Cardiac muscle cell (in vitro differentiated cells and primary cell): Measurements from ENCODE around the gene SFXN2. TPM values are rescaled to one million over a fixed set of nuclear protein-coding genes. Genes with fewer than 3 reads are reported as not detected.

ENCODE experiments used
- DNase-seq, 2 donors: peaks; one replicate each; pipeline versions ENCODE4 v3.0.0 to v3.0.0-alpha.2; 2010 to 2017; ENCODE audit warnings: low read depth in 1 of 2, low spot score in 1 of 2
- H3K27ac ChIP-seq: fragments of 200-600 bp; sonication (generic); 2 replicates; pipeline ENCODE4 v1.5.1; 2016
- H3K27me3 ChIP-seq: fragments of 200-600 bp; sonication (generic); 2 replicates; pipeline ENCODE4 v1.6.0; 2016; ENCODE audit warnings: control low read depth
- H3K36me3 ChIP-seq: fragments of 200-600 bp; sonication (generic); 2 replicates; pipeline ENCODE4 v1.5.1; 2016; ENCODE audit warnings: control low read depth
- H3K4me1 ChIP-seq: fragments of 200-600 bp; sonication (generic); 2 replicates; pipeline ENCODE4 v1.8.1; 2017; ENCODE audit warnings: low read depth, mild to moderate bottlenecking, mixed run types
- H3K4me3 ChIP-seq: fragments of 200-600 bp; sonication (generic); 2 replicates; pipeline ENCODE4 v1.5.1; 2016; ENCODE audit warnings: mild to moderate bottlenecking
- H3K9me3 ChIP-seq: fragments of 200-600 bp; sonication (generic); 2 replicates; pipeline ENCODE4 v1.5.1; 2017; ENCODE audit warnings: low read depth, mild to moderate bottlenecking, control low read depth
- polyA plus RNA-seq: library from polyadenylated mRNA; unstranded; fragments of >200 nt; fragmentation: Nextera tagmentation; extraction: Ambion mirVana; gene quantifications from 2 replicates; pipeline ENCODE4 v1.2.1, GENCODE V29; 2016
- total RNA-seq: library from RNA; depleted of rRNA; stranded (reverse); fragments of >200 nt; gene quantifications from 2 replicates; pipeline ENCODE4 v1.2.3, GENCODE V29; 2016
- TF ChIP-seq, protein P1 (sequence below): IDR thresholded peaks from 2 replicates; pipeline ENCODE4 v1.5.1; 2012; ENCODE audit warnings: low read depth, mild to moderate bottlenecking, low read length

The SFXN2 gene
- total and polyA plus RNA-seq, 2 experiments from 2014 or later, result 14.2 to 18.6 TPM

DNA sequence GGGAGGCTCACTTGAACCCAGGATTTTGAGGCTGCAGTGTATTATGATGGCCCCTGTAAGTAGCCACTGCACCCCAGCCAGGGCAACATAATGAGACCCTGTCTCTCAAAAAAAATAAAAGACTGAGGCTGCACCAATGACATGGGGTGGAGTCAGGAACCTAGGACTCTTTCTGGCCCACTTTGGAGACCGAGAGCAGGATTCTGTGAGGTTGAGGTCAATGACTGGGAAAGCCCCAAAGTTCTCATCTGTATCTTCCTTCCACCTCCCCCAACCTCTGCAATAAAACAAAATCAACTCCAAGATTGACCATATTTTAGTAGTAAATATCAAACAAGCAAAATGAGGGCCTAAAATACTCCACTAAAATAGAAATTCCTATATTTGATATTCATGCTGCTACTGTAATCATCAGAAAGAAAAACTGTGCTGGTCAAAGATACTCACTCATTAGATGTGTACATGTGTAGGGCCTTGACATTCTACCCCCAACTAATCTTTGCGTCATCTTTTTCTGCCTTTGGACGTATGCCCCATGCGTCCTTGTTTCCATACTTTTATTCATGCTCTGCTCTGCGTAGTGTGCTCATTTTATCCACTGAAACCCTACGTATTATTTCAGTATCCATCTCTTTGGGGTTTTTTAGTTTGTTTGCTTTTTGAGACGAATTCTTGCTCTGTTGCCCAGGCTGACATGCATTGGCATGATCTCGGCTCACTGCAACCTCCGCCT lies 53.2 kb downstream of the SFXN2 start:
- Histone ChIP-seq H3K36me3 (no peaks in the 10 kb centered on the region), H3K27me3 (no peaks in the 10 kb centered on the region), H3K4me3 (no peak overlapping the region), H3K9me3 (no peaks in the 10 kb centered on the region), H3K27ac (no peak overlapping the region), H3K4me1 (peaks cover 20% of the 10 kb centered on the region)
- TF ChIP-seq, protein P1, sequence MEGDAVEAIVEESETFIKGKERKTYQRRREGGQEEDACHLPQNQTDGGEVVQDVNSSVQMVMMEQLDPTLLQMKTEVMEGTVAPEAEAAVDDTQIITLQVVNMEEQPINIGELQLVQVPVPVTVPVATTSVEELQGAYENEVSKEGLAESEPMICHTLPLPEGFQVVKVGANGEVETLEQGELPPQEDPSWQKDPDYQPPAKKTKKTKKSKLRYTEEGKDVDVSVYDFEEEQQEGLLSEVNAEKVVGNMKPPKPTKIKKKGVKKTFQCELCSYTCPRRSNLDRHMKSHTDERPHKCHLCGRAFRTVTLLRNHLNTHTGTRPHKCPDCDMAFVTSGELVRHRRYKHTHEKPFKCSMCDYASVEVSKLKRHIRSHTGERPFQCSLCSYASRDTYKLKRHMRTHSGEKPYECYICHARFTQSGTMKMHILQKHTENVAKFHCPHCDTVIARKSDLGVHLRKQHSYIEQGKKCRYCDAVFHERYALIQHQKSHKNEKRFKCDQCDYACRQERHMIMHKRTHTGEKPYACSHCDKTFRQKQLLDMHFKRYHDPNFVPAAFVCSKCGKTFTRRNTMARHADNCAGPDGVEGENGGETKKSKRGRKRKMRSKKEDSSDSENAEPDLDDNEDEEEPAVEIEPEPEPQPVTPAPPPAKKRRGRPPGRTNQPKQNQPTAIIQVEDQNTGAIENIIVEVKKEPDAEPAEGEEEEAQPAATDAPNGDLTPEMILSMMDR, result no peak
- DNase-seq, result no peak

DNA sequence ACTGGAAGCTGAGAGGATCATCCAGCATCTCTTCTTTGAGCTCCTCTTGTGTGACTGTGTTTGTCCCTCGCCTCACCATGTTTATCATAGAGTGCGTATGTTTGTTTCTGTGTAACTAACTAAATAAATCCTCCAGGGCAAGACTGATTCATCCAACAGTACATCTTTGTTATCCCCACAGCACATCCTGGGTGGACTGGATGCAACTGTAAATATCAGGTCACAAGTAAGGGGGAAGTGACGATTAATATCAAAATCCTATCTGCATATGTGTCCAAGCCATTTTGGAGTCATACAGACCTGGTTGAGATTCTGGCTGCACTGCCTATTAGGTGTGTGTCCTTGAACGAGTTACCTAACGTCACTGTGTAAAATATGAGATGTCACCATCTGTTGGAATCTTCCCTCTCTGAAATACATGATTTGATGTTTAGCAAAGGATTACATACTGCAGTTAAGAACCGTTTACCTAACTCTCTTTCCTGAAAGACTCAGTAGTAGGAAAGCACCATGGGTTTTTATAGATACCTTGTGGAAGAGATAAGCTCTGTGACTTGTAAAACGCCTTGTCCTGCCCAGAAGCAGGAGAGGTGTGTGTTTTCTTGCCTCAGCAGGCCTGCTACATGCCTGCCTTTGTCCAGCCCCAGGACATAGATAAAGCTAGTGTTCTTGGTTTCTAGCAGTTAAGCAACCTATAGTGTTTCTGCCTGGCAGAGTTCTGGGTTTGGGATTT lies 55.1 kb downstream of the SFXN2 start:
- peak overlapping the region; percentile 68 for H3K27ac ChIP-seq

DNA sequence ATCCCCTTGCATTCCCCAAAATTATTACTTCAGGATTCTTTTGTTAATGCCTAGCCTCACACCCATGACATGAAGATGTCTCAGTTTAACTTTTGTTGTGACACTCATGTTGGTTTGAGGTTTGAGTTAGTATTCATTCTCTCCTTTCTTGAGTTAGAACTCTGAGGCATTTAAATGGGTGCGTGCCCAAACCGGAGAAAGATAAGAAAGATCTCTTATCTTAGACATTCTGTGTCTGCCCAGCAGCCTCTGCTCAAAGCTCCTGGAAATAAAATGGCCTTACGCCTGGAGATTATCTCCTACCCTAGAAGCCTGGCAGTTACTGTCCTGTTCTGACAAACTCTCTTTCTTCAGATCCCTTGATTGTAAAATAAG lies 55.7 kb downstream of the SFXN2 start:
- TF ChIP-seq, protein P1, result no peak
- Histone ChIP-seq H3K27ac (peak overlapping the region; percentile 68), H3K36me3 (no peaks in the 10 kb centered on the region), H3K27me3 (no peaks in the 10 kb centered on the region), H3K9me3 (no peaks in the 10 kb centered on the region), H3K4me3 (no peak overlapping the region), H3K4me1 (peaks cover 23% of the 10 kb centered on the region)
- no peak for DNase-seq

More for the DNA sequence above, 55.1 kb downstream of the SFXN2 start:
- TF ChIP-seq, protein P1, result no peak
- Histone ChIP-seq H3K4me1 (peaks cover 21% of the 10 kb centered on the region), H3K9me3 (no peaks in the 10 kb centered on the region), H3K4me3 (no peak overlapping the region), H3K27me3 (no peaks in the 10 kb centered on the region), H3K36me3 (no peaks in the 10 kb centered on the region)
- DNase-seq, result no peak

DNA sequence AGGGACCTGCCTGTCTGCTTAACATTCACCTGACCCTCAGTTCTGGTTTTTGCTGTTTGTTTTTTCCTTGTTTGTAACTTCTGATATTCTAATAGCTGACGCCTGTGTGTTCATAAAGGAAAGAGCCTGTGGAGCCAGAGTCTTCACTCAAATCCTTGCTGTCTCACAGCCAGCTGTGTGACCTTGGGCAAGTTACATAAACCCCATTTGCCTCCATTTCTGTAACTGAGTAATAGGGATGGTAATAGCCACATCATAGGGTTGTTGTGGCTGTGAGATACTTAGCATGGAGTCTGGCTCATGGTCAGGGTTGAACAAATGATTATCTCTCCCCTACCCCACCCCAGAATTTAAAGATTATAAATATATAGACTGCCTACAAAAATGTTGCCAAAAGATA lies 56.4 kb downstream of the SFXN2 start:
- no peaks in the 10 kb centered on the region for H3K9me3 ChIP-seq
- H3K36me3 ChIP-seq, result no peaks in the 10 kb centered on the region
- DNase-seq, result no peak

DNA sequence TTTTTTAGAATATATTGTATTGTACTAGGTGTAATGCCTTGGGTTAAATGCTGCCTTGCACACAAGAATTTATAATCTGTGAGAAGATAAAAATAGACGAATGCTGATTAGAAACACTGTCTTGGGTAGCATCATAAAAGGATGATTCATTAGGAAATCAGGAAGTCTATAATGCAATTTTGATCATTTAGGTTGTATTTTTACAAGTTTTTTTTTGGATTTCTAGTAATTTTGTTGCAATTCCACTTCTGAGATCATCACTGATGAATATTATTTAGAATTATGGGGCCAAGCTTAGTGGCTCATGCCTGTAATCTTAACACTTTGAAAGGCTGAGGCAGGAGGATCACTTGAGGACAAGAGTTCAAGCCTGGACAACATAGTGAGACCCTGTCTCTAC lies 58.9 kb downstream of the SFXN2 start:
- TF ChIP-seq, protein P1, result no peak
- no peaks in the 10 kb centered on the region for H3K36me3 ChIP-seq
- H3K27ac ChIP-seq, result no peak overlapping the region
- H3K4me1 ChIP-seq, result peaks cover 53% of the 10 kb centered on the region
- H3K9me3 ChIP-seq, result no peaks in the 10 kb centered on the region
- no peak overlapping the region for H3K4me3 ChIP-seq
- DNase-seq, result no peak
- no peaks in the 10 kb centered on the region for H3K27me3 ChIP-seq

More for the DNA sequence above, 56.4 kb downstream of the SFXN2 start:
- Histone ChIP-seq H3K27me3 (no peaks in the 10 kb centered on the region), H3K4me1 (peaks cover 30% of the 10 kb centered on the region), H3K27ac (peak overlapping the region; percentile 68), H3K4me3 (no peak overlapping the region)
- TF ChIP-seq, protein P1, result no peak
